HG03439 (cell line): ENCODE data around the gene INSYN1.

Experiments
- ATAC-seq: cut with Tn5 transposase; IDR thresholded peaks from one replicate; pipeline ENCODE4 v1.9.1; 2021; ENCODE audit warnings: mild to moderate bottlenecking, moderate library complexity; ENCODE audit not compliant: unreplicated experiment

The INSYN1 gene

DNA sequence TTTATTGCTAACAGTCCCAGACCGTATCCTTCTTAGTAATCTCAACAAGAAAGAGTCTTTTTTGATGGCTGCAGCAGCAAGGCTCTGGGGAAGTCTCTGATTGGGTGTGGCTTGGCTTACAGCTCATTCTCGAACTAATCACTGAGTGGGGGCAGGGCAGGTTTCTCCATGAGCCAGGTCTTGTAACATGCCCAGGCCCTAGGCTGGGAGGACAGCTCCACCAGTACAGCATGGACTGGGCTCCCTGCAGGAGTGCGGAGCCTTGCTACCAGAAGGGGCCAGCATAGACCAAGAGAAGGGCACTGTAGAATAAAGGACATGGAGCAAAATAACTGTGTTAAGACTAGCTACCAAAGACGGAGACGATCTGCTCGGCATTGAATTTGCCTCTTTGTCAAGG, 61.8 kb downstream of the INSYN1 start:
- ATAC-seq: no peak

DNA sequence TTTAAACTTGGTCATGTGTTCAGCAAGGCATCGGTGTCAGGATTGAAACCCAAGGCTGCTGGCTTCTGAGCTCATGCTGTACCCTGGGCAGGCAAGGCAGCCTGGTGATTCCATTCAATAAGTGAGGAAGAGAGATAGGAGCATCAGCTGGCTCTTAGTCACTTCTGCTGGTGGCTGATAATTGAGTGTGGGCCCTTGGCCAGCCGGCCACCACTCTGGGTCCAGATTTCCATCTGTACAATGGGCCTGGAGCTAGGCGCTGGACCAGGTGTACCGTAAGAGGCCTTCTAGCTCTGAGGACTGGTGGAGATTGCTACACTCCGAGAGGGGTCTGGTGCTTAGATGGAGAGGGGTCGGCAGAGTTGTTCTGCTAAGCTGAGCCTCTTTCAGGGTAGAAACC, 64.7 kb downstream of the INSYN1 start:
- ATAC-seq: no peak

DNA sequence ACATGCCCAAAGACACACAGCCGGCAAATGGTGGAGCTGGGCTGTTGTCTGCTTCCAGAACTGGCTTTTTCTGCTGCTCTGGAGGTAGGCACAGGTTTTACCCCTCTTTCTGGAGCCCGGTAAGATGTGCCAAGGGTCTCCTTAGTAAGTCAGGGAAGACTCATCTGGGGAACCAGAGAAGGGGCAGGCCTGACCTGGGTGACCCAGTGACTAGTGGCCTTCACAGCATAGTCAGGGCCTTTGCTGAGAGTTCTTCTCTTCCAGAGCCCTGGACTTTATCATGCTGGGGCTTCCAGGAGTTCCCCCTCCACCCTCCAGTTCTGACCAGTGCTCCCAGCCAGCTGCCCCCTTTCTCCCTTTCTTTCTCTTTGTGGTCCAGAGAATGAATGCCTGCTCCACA, 65.8 kb downstream of the INSYN1 start:
- no peak for ATAC-seq

GRCh38 chr15:73686781-73687256, 66.3 kb downstream of the INSYN1 start:
- ATAC-seq: no peak

GRCh38 chr15:73685981-73686380, 67.2 kb downstream of the INSYN1 start:
- ATAC-seq: no peak
